NCI-H69 (cell line): ENCODE results near the gene ZFAND3.

Experiments
- DNase-seq: peaks from one replicate; lab custom pipeline; 2025; lab: John Stamatoyannopoulos, UW

Gene ZFAND3

DNA sequence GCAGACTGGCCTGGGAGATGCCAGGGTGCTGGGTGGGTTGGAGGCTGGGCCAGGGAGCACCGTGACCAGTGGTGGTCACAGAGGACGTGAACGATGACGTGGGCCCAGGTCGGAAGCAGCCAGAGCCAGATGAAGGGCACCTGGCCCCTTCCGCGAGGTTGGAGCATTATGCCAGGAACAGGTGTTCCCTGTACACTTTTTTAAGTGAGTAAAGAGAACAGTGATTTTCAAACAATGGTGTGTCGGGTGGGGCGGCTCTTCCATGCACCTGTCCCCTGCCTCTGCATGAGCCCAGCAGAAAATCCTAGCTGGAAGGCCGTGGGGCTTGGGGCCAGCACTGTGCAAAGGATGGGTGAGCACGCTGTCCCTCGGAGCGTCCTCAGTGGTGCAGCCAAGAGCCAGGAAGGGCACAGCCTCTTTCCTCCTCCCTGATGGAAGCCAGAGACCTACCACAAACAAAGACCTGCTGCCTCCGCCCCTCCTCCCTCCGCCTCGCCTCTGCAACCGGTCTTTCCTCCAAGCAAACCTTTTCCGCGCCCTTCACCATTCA is 350.5 kb downstream of the ZFAND3 start:
- peak; percentile 94 for DNase-seq

DNA sequence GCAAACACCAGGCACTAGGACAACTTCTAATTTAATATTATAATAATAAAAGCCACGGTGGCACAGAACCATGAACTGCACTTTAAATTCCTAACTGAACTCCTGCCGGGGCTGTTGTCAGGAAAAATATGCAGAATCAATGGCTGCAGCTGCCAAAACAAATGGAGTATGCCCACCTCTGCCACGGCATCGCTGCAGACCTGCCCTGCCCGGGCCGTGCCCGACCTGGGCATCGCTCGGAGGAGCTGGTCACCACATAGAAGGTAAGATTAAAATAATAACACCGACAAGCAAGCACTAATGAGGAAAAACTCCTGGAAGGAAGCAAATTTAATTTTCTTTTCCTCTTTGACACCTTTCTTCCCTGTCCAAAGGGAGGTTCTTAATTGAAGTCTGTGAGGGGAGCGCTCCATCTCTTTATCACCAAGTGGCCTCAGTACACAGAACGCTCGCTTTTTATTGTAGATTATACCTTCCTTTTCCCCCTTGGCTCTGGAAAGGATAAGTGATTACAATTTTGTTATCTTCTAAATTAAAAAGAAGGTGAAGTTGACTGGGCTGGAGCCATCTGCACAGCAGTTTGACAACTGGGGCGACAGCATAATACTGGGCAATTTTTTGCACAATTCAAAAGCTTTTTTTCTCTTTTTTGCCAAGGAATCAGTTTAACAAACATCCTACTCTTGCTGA is 351.3 kb downstream of the ZFAND3 start:
- DNase-seq: peak; percentile 69

DNA sequence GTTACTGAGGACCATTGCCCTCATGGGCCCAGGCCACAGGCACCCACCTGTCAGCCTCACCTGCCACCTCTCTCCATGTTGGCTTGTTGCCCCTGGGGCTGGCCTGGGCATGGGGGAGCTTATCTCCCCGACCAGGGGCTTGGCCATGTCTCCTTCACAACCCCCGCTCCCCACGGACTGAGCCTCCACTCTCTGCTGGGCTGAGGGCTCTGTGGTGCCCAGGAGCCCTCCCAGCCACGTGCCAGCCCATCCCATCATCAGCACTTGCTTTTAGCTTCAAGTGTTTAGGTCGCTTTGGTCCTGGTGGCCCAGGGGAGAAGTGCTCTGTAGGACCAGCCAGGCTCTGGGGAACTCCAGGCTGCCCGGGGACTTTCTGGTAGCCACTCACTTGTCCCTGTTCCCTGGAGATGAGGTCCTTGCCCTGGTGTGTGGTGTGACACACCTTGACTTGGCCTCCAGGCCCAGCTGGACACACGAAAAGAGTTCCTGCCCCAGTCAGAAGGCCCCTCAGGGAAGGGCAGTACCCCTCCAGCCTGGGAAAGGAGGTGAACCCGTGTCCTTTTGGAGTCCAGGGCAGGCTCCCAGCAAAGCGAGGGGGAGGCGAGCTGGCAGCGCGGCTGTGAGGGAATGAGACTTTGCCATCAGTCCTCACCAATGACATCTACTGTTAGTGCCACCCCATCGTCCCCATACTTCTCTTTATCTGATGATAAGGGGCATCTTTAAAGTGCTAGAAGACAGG is 352.6 kb downstream of the ZFAND3 start:
- no peak for DNase-seq

DNA sequence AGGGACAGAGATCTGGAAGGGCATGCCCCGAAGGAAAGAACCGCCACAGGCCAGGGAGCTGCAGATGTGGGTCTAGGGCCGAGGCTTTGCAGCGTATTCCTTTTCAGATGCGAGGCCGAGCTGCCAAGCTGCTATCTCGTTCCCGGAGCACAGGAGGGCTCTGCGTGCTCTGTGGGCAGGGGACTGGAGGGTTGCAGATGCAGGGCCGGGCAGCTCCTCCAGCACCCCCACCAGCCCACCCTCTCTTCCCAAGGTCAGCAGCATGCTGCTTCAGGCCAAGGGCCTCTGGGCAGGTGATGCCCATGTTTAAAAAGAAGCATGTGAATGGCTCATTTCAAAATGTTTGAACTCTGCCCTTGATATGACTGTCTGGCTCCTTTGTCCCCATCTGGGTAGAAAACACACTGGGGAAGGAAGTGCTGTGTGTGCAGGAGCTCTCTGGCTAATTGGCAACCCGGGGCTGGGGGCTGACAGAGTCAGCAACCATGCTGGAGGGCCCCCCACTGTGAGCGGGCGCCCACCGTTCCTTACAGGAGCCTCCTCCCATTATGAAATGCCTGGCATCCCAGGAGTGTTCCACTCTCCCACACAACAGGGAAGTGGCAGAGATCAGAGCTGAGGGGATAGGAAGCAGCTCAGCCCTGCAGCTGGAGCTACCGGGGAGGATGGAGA is 353.3 kb downstream of the ZFAND3 start:
- peak; percentile 68 for DNase-seq

DNA sequence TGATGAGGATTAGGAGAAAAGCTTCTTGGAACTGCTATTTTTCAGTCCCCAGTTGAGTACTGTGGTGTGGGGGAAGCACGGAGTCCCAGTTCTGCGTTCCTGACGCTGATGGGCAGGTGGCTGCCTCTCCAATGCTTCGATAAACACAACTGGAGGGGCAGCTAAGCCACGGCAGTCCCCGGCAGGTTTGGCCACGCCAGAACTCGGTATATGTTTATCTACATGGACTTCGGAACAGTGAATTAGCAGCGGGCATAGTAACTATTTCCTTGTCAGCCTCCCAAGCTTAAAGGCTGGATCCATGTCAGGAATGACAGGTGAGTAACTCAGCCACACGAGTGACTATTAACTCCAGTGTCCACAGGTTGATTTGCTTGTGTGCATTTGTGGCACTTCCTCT is 354.4 kb downstream of the ZFAND3 start:
- no peak for DNase-seq

DNA sequence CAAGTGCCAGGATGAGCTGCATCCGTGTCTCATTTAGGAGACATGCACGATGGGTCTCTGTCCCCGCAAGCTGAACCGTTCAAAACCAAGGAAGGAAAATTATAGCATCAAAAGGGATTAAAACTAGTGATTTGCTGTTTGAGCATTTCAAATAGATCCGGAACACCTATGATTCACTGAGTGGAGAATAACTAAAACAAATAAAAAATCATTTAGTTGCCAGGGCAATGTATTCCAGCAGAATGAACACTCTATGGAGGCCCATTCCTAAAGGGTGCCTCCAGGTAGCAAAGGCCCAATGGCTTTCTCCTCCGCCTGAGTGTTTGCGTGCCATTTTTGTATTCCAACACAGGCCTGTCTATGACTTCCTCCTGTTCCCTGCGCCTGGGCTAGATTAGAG is 354.8 kb downstream of the ZFAND3 start:
- no peak for DNase-seq

DNA sequence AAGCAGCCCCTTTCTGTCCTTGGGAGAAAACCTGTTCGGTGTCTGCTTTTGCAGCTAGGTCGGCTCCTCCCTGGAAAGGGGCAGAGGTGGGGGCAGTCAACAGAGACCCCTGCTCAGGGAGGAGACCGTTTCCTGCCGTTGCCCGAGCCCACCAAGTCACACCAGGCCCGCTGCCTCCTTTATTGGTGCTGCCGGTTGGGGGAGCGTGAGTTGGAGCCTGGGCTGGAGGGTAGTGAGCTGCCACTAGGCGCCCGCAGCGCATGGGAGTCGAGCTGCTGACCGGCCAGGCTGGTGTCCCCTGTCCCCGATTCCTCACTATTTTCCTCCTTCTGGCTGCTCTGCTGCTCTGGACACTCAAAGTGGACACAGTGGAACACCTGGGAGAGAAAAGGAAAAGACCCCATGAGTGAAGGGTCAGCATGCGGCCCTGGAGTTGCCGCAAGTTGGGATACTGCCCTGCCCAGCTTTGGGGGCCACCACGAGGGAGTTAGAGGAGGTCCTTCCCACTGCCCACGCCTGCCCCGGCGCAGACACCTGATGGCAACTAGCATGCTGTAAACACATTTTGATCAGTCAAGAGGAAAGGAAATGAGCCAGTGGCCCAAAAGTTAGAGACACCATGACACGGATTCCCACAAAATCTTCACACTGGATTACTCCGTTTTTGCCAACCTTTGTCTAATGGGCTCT is 355.4 kb downstream of the ZFAND3 start:
- no peak for DNase-seq

DNA sequence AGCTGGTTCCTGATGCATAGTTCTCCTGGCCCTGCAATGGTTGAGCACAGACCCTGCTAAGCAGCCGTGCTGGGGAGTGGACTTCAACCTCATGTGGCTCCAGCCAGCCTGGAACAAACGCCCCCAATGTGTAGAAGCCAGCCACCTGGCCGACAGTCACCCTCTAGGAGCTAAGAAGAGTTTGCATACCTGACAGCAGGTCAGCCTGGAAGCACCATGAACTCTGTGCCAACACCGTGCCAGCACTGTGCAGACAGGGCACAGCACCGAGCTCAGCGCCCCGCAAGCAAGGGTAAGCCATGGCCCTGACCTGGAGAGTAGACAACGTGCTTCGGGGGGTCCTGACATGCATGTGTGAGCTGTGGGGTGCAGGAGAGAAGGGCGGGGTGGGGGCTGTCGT is 356.3 kb downstream of the ZFAND3 start:
- no peak for DNase-seq

DNA sequence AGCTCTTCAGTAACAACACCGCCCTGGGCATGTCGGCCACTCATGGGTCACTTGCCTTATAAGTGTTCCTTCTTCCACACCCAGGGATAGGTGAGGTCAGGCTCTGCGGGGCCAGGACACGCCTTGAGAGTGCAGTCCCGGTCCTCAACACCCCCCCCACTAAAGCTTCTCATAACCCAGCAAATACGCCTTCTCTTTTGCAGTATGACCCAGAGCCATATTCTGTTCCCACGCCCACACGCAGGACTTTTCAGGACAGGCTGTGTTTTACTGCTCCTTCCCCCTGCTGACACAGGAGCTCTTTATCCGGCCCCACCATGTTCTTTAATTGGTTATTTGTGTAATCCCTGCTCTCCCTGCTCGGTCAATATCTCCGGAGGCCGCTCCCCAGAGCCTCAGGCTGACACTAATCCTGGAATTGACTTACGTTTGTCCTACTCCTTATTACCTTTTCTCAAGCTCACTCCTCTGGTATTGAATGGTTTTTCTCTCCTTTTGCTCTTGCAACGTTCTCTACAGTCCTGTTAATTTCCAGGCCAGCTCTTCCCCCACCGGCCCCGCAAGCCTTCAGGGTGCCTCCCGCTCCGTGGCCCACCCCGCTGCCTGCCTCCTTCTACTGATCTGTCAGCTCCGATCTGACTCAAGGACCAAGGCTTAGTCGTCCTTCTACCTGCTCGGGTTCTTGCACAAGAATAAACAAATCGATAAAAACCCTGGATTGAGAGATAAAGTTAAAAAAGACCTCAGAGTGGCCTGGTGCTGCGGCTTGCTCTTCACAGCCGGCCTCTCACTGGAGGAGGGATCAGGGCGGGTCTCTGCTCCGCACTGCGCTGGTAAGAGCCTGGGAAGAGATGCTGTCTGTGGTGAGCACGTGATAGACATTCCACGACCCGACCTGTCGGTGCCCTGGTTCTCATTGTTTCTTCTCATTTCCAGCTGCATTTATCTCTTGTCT is 357.5 kb downstream of the ZFAND3 start:
- no peak for DNase-seq

DNA sequence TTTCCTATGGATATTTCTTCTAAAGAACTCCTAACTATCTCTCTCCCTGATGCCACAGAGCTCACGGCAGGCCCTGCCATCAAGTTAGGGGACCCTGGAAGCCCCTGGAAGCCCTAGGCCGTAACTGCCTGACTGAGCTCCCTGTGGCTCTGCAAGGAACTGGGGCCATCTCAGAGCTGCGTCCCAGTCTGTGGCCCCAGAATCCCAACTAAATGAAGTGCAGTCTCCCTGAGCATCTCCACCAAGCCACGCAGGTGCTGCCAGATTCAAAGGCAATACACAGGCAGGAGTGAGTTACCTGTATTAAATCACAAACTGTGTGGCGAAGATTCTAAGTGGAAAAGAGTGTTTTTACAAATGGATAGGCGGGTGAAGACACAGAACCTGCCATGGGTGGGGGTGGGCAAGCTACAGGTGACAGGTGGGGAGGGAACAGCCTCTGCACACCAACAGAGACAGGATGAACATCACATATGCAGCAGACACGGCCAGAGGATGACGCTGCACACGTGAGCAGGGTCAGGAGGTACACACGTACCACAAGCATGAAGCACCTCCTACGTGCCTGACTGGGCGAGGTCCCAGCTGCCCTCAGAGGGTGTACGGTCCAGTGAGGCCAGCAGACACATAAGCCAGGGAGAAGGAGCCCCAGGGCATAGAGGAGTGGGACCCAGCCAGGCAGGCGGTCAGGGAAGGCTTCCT is 358.5 kb downstream of the ZFAND3 start:
- no peak for DNase-seq

DNA sequence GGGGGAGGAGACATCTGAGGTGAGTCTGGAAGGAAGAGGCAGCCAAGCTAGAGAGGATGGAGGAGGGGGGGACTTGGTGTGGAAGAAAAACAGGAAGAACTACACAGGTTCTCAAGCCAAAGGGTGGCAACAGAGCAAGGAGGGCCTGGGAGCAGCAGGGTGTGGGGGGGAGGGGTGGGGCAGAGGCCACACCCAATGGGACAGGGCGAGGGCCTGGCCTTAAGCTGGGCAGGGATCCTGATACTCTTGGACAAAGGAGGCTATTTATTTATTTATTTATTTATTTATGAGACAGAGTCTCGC is 359.0 kb downstream of the ZFAND3 start:
- DNase-seq: no peak

DNA sequence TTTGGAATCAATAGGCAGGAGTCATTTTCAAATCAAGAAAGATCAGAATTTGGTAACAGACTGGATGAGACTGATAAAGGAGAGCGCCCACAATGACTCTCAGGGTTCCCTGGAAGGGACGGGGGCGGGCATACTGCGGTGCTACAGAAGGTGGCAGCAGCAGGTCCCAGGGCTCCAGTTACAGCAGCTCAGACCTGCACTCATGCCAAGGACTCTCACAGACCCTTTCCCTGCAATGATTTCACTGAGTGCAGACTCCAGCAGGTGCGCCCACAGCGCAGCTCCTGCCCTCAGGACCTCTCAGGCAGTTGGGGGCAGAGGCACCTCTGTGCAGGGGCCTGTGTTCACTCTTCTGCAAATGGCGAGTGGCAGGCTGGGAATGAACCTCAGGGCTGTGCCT is 359.8 kb downstream of the ZFAND3 start:
- DNase-seq: peak; percentile 82

DNA sequence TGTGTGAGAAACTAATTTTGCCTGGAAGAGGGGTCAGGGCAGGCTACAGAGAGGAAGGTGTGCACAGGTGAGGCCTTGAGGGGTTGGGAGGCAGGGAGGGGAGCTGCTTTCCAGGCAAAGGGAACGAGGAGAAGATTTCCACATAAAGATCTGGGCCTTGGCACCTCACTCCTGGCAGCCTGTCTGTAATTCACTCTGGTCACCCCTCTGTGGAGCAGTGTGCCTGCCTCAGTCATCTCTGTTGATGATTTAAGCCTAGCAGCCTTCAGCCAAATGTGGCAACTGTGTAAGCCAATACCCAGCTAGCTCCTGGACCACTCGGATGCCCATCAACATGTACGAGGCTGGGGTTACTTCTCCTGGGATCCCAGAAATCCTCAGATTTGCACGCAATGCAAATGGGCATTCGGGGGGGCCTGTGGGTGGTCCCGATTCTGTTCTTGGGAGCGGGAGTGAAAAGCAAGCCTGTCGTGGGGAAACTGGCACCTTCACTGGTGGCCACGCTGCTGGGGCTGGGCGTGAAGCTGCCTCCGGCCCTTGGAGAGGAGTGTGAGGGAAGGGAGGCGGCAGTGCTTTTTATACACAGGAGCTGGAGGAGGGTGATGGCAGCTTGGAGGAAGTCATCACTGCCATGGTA is 360.4 kb downstream of the ZFAND3 start:
- DNase-seq: no peak

DNA sequence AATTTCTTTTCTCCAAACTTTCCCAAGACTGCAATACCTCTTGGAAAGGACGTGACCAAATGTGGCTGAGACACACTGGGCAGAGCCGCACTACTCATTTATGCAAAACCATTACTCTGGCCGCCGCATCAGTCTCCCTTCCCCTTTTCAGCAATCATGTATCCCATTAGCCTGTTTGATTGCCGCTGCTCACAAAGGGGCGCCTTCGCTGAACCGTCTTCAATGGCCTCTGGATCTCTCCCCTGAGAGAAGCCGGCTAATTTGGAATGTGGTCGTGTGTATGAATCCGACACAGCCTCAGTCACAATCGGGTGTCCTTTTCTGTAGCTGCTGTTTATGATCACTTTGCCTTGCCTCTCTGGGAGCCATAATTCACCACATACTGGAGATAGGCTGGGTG is 361.1 kb downstream of the ZFAND3 start:
- DNase-seq: no peak

DNA sequence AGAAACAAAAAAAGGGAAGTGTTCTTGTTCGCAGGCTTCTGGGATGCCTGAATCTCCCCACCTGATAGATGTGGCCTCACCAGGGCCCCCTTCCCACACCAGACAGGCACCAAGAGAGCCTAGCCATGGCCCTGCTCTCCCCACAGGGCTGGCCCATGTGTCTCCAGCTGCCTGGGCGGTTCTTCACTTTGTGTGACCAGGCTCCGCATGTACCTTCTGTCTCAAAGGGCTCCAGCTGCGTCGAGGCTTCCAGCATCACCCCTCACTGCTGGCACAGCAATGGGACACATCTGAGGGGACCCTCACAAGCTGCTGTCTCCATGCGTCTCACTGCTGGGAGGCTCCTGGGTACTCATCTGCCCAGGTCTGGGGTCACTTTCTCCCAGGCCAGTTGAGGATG is 362.9 kb downstream of the ZFAND3 start:
- no peak for DNase-seq

DNA sequence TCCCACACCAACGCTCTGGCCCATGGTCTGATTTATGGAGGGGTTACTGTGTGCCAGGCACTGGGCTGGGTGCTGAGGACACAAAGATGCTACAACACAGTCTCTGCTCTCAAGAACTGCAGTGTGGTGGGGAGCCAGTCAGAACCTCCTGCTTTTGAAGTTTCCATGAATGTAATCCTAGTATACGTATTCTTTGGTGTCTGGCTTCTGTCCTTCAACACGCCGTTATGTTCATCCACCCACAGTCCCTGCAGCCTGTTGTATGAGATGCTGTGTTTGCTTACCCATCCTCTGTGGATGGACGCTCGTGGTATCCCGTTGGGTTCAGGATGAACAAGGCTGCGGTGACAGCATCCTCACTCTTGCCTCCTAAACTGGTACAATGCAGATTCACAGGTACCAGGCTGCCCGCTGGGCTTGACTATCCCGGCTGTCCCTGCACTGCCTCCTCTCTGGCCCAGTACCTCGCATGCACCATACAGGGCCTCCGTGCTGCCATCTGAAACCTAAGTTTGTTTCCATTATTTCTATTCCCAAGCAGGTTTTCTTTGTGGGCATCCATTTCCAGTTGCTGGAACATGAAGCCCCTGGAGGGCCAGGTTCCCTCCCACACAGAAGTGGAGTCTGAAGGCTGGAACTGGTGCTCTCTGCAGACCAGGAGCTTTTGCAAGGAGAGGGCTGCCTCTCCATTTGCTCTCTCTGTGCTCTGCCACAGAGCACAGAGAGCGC is 364.5 kb downstream of the ZFAND3 start:
- no peak for DNase-seq

DNA sequence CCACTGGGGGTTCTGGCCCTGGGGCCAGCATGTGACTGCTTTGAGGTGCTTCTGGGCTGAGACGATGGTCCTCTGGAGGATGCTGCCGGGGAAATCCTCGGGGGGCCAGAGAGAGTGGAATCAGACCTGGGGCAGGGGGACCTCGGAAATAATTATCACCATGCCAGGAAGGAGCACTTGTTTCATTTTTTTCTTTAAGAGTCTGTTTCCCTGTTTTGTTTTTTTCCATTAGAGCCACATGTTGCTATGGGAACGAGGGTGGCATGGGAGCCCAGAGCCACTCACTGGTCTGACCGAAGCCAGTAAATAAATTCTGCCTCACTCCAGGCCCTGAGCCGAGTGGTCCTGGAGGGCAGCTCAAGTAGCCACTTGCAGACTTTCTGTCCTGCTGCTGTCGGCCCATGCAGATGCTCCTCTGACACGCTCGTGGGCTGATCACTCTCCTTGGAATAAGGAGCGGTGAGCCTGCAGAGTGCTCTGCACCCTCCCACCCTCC is 365.1 kb downstream of the ZFAND3 start:
- no peak for DNase-seq

DNA sequence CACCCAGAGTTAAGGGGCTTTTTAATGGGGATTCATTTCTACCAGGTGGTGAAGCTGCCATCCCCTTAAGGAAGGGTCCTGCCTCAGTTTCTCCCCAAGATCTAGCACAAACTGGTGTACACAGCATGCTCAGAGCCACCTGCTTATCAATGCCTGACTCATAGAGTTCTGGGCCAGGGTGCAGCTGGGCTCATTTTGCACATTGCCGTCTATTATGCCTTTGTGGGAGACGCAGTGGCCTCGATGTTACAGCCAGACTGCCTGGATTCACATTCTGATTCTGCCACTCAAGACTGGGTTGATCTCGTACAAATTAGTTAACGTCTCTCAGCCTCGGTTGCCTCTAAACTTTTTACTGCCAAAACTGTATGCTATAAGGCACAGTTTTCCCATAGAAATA is 365.7 kb downstream of the ZFAND3 start:
- no peak for DNase-seq

DNA sequence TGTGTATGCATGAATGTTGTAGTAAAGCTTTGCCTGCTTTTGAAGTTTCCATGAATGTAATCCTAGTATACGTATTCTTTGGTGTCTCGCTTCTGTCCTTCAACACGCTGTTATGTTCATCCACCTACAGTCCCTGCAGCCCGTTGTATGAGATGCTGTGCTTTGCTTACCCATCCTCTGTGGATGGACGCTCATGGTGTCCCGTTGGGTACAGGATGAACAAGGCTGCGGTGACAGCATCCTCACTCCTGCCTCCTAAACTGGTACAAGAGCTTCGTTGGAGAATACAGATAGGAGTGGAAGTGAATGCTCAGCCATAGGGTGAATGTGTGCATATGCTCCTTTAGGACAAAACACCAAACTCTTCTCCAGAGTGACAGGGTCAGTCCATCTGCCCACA is 366.2 kb downstream of the ZFAND3 start:
- DNase-seq: no peak
